OCI-LY1 (cell line): ENCODE results near the gene LIPG.

Experiments used
- CTCF ChIP-seq: fragments of 200-600 bp; sonication (generic), shearing (Covaris generic); IDR thresholded peaks from 2 replicates; pipeline ENCODE4 v1.5.1; 2017; ENCODE audit warnings: mild to moderate bottlenecking, antibody characterized with exemption, low read length, moderate library complexity, mixed read lengths
- EZH2 ChIP-seq: fragments of 200-600 bp; sonication (generic), shearing (Covaris generic); IDR thresholded peaks from 2 replicates; pipeline ENCODE4 v1.8.0; 2017; ENCODE audit warnings: borderline replicate concordance, mixed run types, mild to moderate bottlenecking, antibody characterized with exemption, low read length, moderate library complexity, mixed read lengths

- no peak for TF ChIP-seq CTCF
- no peak for TF ChIP-seq EZH2
Measured at GRCh38 chr18:49524349-49524748, 37.5 kb upstream of the LIPG start.
